ENCODE data around the gene USP30. TPM values are rescaled to one million over a fixed set of nuclear protein-coding genes. Genes with fewer than 3 reads are reported as not detected.

The USP30 gene
- total RNA-seq, 2 donors from 2014 or later, result 25.1 to 27.7 TPM

DNA sequence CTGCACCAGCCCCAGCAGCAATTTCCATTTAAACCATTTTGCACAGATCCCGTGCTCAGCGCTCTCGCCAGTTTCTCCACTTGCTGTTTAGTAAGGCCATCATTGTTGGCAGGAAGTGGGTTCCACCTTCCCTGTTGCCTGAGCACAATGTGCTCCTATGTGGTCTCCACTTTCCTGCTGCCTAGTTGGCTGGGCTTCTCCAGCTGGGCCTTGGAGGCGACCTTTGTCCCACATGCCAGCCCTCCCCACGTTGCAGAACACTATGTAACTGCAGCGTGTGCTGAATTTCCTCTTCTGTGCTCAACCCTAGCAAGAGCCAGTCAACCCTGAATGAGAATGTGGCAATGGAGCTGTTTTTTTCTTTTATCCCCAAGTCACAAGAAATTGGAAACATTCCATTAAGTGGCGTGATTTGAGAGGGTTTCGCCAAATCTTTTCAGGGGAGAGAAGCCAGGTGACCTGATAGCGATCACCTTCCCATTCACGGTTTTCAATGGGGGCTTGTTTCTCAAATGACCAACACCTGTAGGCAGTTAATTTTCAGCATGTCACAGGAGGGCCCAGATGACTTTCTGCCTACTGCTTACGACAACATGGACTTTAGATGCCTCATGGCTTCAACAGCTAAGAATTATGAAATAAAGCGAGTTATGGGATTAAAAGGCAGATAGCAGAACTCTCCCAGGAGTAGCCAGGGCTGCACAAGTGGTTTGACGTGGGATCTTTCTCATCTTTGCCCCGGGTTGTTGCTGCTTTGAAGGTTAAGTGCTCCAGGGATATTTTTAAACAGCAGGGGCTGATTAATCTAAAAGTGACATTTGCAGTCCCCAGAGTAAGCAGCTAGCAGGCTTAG lies 63.6 kb downstream of the USP30 start, which contains the start of gene ACACB:
Gene ACACB (plus strand): TSS at position 830 of the 853 bp plus-strand sequence. CDS start 22,819 bp downstream, outside the sequence.
- TF ChIP-seq, protein P1, sequence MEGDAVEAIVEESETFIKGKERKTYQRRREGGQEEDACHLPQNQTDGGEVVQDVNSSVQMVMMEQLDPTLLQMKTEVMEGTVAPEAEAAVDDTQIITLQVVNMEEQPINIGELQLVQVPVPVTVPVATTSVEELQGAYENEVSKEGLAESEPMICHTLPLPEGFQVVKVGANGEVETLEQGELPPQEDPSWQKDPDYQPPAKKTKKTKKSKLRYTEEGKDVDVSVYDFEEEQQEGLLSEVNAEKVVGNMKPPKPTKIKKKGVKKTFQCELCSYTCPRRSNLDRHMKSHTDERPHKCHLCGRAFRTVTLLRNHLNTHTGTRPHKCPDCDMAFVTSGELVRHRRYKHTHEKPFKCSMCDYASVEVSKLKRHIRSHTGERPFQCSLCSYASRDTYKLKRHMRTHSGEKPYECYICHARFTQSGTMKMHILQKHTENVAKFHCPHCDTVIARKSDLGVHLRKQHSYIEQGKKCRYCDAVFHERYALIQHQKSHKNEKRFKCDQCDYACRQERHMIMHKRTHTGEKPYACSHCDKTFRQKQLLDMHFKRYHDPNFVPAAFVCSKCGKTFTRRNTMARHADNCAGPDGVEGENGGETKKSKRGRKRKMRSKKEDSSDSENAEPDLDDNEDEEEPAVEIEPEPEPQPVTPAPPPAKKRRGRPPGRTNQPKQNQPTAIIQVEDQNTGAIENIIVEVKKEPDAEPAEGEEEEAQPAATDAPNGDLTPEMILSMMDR (IDR thresholded peaks at IDR 0.05), result no peak
- intact Hi-C loops (cut with DNase I), result loop anchor here (10.0 kb wide), 1 partner anchor 149 kb away; no protein-coding TSS in a partner anchor
- peak; percentile 74 for DNase-seq
- H3K9me3 ChIP-seq, result no peaks in the 10 kb centered on the region
- H3K27me3 ChIP-seq, result no peaks in the 10 kb centered on the region
- no peaks in the 10 kb centered on the region for H3K36me3 ChIP-seq
- H3K9ac ChIP-seq (ENCODE audit: low read depth in 2 of 2, low read length in 2 of 2), result peak within 1 kb of the TSS; percentile 15 to 35
- peaks cover 9% of the 10 kb centered on the region for H3K4me1 ChIP-seq
- no peak within 1 kb of the TSS for H3K4me3 ChIP-seq
- peak within 1 kb of the TSS; percentile 34 for H3K27ac ChIP-seq

DNA sequence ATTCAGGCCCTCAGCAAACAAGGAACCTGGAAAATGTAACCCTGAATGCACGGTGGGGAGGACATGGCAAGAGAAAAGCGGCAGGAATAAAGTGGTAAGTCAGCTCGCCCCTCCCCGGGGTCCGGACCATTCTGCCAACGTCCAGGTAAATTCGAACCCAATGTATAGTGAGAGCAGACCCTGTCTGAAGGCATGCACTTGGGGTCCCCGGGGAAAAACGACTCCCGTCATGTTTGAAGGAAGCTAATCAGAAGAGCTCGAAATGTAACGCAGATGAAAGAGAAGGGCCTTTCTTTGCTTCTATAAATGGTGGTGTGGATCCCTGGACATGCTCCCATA lies 64.2 kb downstream of the USP30 start:
- TF ChIP-seq, protein P1 (IDR thresholded peaks at IDR 0.05), result no peak
- intact Hi-C loops (cut with DNase I), result loop anchor here (10.0 kb wide), 1 partner anchor 148 kb away; no protein-coding TSS in a partner anchor
- Histone ChIP-seq H3K4me3 (no peak overlapping the region), H3K9ac (ENCODE audit: low read depth in 2 of 2, low read length in 2 of 2) (peak overlapping the region; percentile 15 to 35), H3K27me3 (no peaks in the 10 kb centered on the region), H3K9me3 (no peaks in the 10 kb centered on the region), H3K36me3 (no peaks in the 10 kb centered on the region), H3K4me1 (peaks cover 9% of the 10 kb centered on the region), H3K27ac (no peak overlapping the region)
- DNase-seq, result no peak

DNA sequence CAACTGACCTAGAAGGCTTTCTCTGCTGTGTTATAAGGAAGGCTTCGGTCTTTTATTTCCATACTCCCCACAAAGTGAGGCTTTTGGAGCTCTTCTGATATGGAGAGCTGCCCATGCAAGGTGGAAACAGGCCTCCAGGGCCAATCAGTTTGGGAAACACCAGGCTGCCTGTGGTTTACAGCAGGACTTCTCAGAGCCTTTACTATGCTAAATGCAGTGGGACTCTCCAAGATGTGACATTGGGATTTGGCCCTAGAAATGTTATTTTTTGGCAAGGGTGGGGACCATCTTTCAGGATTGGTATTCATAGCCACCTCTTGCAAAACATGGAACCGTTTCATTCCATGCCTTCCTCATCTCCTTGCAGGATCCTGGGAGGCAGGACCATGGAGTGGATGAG lies 67.7 kb downstream of the USP30 start:
- TF ChIP-seq, protein P1 (IDR thresholded peaks at IDR 0.05), result no peak
- intact Hi-C loops (cut with DNase I), result no loop called here
- H3K4me1 ChIP-seq, result peaks cover 9% of the 10 kb centered on the region
- no peaks in the 10 kb centered on the region for H3K27me3 ChIP-seq
- no peak for DNase-seq
- no peaks in the 10 kb centered on the region for H3K9me3 ChIP-seq
- no peak overlapping the region for H3K27ac ChIP-seq
- H3K9ac ChIP-seq (ENCODE audit: low read depth in 2 of 2, low read length in 2 of 2), result no peak overlapping the region
- no peaks in the 10 kb centered on the region for H3K36me3 ChIP-seq
- H3K4me3 ChIP-seq, result no peak overlapping the region

DNA sequence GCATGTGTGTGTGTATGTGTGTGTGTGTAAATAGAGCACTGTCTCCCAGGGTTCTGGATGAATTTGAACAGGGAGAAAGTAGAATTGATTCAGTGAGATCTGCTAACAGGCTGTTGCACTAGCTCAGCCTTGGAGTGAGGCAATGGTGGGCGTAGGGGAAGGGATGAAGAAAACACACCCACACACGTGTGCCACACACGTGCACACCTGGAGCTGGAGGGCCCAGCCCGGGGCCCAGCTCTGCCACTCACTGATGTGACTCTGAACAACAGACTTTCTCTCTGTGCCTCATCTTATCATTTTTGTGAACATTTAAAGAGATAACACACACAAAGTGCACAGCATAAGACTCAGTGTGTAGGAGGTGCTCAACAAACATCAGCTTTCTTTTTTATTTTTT lies 68.2 kb downstream of the USP30 start:
- TF ChIP-seq, protein P1 (IDR thresholded peaks at IDR 0.05), result no peak
- Histone ChIP-seq H3K4me3 (no peak overlapping the region), H3K36me3 (no peaks in the 10 kb centered on the region), H3K4me1 (peaks cover 6% of the 10 kb centered on the region), H3K27ac (no peak overlapping the region), H3K27me3 (no peaks in the 10 kb centered on the region), H3K9ac (ENCODE audit: low read depth in 2 of 2, low read length in 2 of 2) (no peak overlapping the region), H3K9me3 (no peaks in the 10 kb centered on the region)
- no peak for DNase-seq
- intact Hi-C loops (cut with DNase I), result no loop called here

DNA sequence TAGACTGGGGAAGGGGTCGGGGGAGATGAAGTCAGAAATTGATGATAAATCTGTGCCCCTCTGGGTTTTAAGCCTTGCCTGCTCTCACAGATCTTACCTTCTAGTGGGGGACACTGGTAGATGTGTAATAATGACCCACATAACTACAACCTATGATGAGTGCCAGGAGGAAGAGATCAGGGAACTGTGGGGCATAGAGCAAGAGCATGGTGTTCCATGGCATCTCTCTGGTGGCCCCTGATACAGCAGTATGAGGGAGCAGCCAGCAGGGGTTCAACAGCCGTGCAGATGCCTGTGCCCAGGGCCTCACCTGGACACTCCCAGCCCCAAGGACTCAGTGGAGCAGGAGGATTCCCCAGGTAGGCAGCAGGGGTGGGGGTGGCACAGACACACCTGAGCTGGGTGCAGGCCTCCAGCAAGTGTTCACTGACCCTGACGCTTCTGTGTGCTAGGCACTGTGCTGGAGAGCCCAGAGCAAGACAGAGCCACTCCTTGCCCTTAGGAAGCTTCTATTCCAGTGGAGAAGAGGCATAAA lies 69.0 kb downstream of the USP30 start:
- Histone ChIP-seq H3K27me3 (no peaks in the 10 kb centered on the region), H3K9me3 (no peaks in the 10 kb centered on the region), H3K4me1 (no peaks in the 10 kb centered on the region), H3K4me3 (no peak overlapping the region), H3K27ac (no peak overlapping the region), H3K9ac (ENCODE audit: low read depth in 2 of 2, low read length in 2 of 2) (no peak overlapping the region), H3K36me3 (no peaks in the 10 kb centered on the region)
- TF ChIP-seq, protein P1 (IDR thresholded peaks at IDR 0.05), result no peak
- no peak for DNase-seq
- intact Hi-C loops (cut with DNase I), result no loop called here
